GM21367 (cell line): Measurements from ENCODE around the gene OR52J3.

ENCODE experiments used
- ATAC-seq: cut with Tn5 transposase; IDR thresholded peaks from one replicate; pipeline ENCODE4 v1.9.1; 2021; ENCODE audit not compliant: unreplicated experiment

The OR52J3 gene

DNA sequence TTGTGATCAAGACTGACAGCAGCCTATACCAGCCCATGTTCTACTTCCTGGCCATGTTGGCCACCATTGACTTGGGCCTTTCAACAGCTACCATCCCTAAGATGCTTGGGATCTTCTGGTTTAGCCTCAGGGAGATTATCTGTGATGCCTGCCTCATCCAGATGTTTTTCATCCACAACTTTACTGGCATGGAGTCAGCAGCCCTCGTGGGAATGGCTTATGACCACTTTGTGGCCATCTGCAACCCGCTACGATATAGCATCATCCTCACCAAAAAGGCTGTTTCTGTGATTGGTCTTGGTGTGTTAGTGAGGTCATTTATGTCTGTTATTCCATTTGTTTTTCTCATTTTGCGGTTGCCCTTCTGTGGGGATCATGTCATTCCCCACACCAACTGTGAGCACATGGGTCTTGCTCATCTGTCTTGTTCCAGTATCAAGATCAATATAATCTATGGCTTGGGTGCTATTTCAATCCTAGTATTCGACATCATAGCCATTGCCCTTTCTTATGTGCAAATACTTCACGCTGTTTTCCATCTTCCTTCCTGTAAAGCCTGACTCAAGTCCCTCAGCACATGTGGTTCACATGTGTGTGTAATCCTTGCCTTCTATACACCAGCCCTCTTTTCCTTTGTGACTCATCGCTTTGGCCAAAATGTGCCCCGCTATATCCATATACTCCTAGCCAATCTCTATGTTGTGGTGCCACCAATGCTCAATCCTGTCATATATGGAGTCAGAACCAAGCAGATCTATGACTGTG is 46.7 kb downstream of the OR52J3 start:
- no peak for ATAC-seq

- ATAC-seq: no peak
Measured at GRCh38 chr11:5096011-5096410, 49.7 kb downstream of the OR52J3 start.
